Activated CD8-positive, alpha-beta T cell treated with anti-CD3 and anti-CD28 coated beads for 36 hours (primary cell): Measurements from ENCODE around the gene CYP4V2. TPM values are rescaled to one million over a fixed set of nuclear protein-coding genes. Genes with fewer than 3 reads are reported as not detected.

Experiments
- ATAC-seq: fragments of 200-7000 bp; cut with Tn5 transposase; one replicate; pipeline ENCODE4 v1.10.0; 2021; ENCODE audit warnings: mild to moderate bottlenecking, moderate library complexity
- CTCF ChIA-PET: fragments of 350-600 bp; sonication (Branson Sonifier 250); formaldehyde crosslinking; loops from one replicate; lab custom pipeline; 2021; ENCODE audit warnings: antibody characterized with exemption; lab: Charles Lee
- POLR2A ChIA-PET: fragments of 350-600 bp; sonication (Branson Sonifier 250); formaldehyde crosslinking; loops from one replicate; lab custom pipeline; 2021; ENCODE audit warnings: antibody characterized with exemption; lab: Charles Lee
- DNase-seq: peaks from one replicate; pipeline ENCODE4 v3.0.0-alpha.2; 2020
- H3K27ac Mint-ChIP-seq: one replicate; pipeline ENCODE4 v1.8.0; 2021; ENCODE audit warnings: mild to moderate bottlenecking, mixed read lengths
- H3K27me3 Mint-ChIP-seq: one replicate; pipeline ENCODE4 v1.8.0; 2021; ENCODE audit warnings: mixed read lengths
- H3K36me3 Mint-ChIP-seq: one replicate; pipeline ENCODE4 v1.8.0; 2021; ENCODE audit warnings: low read depth, mixed read lengths
- H3K4me1 Mint-ChIP-seq: one replicate; pipeline ENCODE4 v1.8.0; 2021; ENCODE audit warnings: low read depth, mixed read lengths
- H3K4me3 Mint-ChIP-seq: one replicate; pipeline ENCODE4 v1.8.0; 2021; ENCODE audit warnings: mild to moderate bottlenecking, moderate library complexity, mixed read lengths
- H3K9me3 Mint-ChIP-seq: one replicate; pipeline ENCODE4 v1.8.0; 2021; ENCODE audit warnings: mixed read lengths
- CTCF ChIP-seq: fragments of 200-600 bp; IDR thresholded peaks from one replicate; pipeline ENCODE4 v1.8.0; 2022; ENCODE audit warnings: antibody characterized with exemption, mild to moderate bottlenecking
- intact Hi-C: fragments of 100-400 bp; cut with micrococcal nuclease; formaldehyde crosslinking; loops from one replicate; pipeline ENCODE4 v1.10.0; 2022
- total RNA-seq, 2 experiments: library from RNA; stranded (reverse); gene quantifications; one replicate each; pipeline ENCODE4 v1.2.3, GENCODE V29; 2021

Gene CYP4V2
- total RNA-seq, 2 experiments from 2014 or later: 4.8 to 5.1 TPM

- Mint-ChIP-seq H3K27me3 (no peaks in the 10 kb centered on the region), H3K27ac (no peak overlapping the region), H3K4me3 (no peak overlapping the region), H3K4me1 (no peaks in the 10 kb centered on the region), H3K9me3 (peaks cover 8% of the 10 kb centered on the region), H3K36me3 (peaks cover 7% of the 10 kb centered on the region)
- no peak for TF ChIP-seq CTCF
- intact Hi-C loops: no loop called here
- no peak for DNase-seq
- ChIA-PET CTCF (no interaction called here), POLR2A (no interaction called here)
- no peak for ATAC-seq
These were observed 57.3 kb downstream of the CYP4V2 start for GRCh38 chr4:186248643-186249042.

- ATAC-seq: no peak
These were observed 58.7 kb downstream of the CYP4V2 start for GRCh38 chr4:186249785-186250754.

DNA sequence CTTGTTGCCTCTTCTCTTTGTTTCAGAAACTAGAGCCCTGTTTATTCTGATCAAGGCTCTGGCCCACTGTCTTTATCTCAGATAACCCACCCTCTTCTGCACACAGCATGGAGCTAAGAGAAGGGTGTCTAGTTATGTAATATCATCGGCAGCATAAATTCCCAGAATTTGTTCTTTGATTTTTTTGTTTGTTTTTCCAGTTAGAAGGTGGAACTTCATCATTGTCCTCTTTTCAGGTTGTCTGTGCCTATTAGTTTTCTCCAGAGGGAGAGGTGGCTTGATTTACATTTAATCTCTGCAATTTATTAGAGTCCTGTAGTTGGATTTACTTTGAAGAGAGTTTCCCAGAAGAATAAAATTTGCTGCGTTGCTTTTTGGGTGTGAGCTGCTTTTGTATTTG, 59.4 kb downstream of the CYP4V2 start:
- peaks cover 7% of the 10 kb centered on the region for H3K9me3 Mint-ChIP-seq
- no peaks in the 10 kb centered on the region for H3K27me3 Mint-ChIP-seq
- DNase-seq: no peak
- intact Hi-C loops: no loop called here
- no peaks in the 10 kb centered on the region for H3K4me1 Mint-ChIP-seq
- CTCF ChIA-PET: no interaction called here
- no peak overlapping the region for H3K27ac Mint-ChIP-seq
- TF ChIP-seq CTCF: no peak
- H3K4me3 Mint-ChIP-seq: no peak overlapping the region
- H3K36me3 Mint-ChIP-seq: peaks cover 6% of the 10 kb centered on the region
- POLR2A ChIA-PET: no interaction called here
- ATAC-seq: no peak

More at GRCh38 chr4:186249785-186250754, 58.7 kb downstream of the CYP4V2 start:
- Mint-ChIP-seq H3K27me3 (no peaks in the 10 kb centered on the region), H3K4me1 (no peaks in the 10 kb centered on the region), H3K36me3 (peaks cover 7% of the 10 kb centered on the region), H3K4me3 (no peak overlapping the region), H3K9me3 (peaks cover 8% of the 10 kb centered on the region), H3K27ac (no peak overlapping the region)
- ChIA-PET POLR2A (no interaction called here), CTCF (no interaction called here)
- TF ChIP-seq CTCF: no peak
- intact Hi-C loops: no loop called here
- DNase-seq: no peak

GRCh38 chr4:186255122-186255521, 63.8 kb downstream of the CYP4V2 start:
- no peak for TF ChIP-seq CTCF
- Mint-ChIP-seq H3K27me3 (no peaks in the 10 kb centered on the region), H3K36me3 (peaks cover 2% of the 10 kb centered on the region), H3K4me1 (no peaks in the 10 kb centered on the region), H3K9me3 (no peaks in the 10 kb centered on the region), H3K27ac (no peak overlapping the region), H3K4me3 (no peak overlapping the region)
- no peak for ATAC-seq
- ChIA-PET CTCF (no interaction called here), POLR2A (no interaction called here)
- DNase-seq: no peak
- intact Hi-C loops: no loop called here

DNA sequence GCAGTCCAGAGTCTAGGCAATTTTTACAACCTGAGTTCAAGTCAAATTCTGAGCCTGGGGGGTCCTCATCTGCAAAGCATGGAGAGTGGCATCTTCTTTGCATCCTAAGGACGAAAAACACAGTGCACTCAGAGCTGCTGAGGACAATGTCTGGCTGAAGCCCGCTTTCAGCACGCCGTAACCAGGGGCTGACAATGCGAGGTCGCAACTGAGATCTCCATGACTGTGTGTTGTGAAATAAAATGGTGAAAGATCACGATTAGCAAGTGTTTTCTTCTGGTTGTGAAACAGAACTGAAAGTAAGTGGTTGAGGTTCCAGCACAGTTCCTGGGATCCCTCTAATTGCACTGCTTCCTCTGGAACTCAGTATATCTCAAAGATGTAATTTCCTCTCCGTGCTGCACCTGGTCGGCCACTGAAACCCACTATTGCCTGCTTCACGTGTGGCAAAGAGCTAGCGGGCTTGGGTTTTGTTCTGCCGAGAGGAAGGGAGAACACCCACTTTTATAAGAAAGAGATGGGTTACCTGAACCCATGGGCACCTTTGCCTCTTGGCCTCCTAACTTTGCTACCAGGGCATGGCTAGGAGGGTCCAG, 66.9 kb downstream of the CYP4V2 start:
- H3K36me3 Mint-ChIP-seq: no peaks in the 10 kb centered on the region
- CTCF ChIA-PET: no interaction called here
- POLR2A ChIA-PET: no interaction called here
- H3K4me1 Mint-ChIP-seq: no peaks in the 10 kb centered on the region
- no peaks in the 10 kb centered on the region for H3K9me3 Mint-ChIP-seq
- H3K4me3 Mint-ChIP-seq: no peak overlapping the region
- no peak for DNase-seq
- ATAC-seq: no peak
- no peak overlapping the region for H3K27ac Mint-ChIP-seq
- H3K27me3 Mint-ChIP-seq: no peaks in the 10 kb centered on the region
- intact Hi-C loops: no loop called here
- no peak for TF ChIP-seq CTCF
